Osteoblast (primary cell): ENCODE results near the gene CAGE1. TPM values are rescaled to one million over a fixed set of nuclear protein-coding genes. Genes with fewer than 3 reads are reported as not detected.

ENCODE experiments used
- DNase-seq: peaks from one replicate; pipeline ENCODE4 v3.0.0; 2011; ENCODE audit warnings: low spot score, mixed read lengths; ENCODE audit not compliant: insufficient read length; ENCODE audit errors: missing footprints
- H2AFZ ChIP-seq: 2 replicates; pipeline ENCODE4 v1.6.0; 2011; ENCODE audit warnings: mild to moderate bottlenecking, low read length
- H3K27ac ChIP-seq: 2 replicates; pipeline ENCODE4 v1.5.1; 2011; ENCODE audit warnings: mild to moderate bottlenecking, low read depth, low read length, moderate library complexity
- H3K27me3 ChIP-seq: 2 replicates; pipeline ENCODE4 v1.6.0; 2012; ENCODE audit warnings: mild to moderate bottlenecking, control low read depth, inconsistent platforms, low read length, moderate library complexity; ENCODE audit not compliant: insufficient read depth
- H3K36me3 ChIP-seq: 2 replicates; pipeline ENCODE4 v1.5.1; 2011; ENCODE audit warnings: mild to moderate bottlenecking, low read length, control low read depth, moderate library complexity; ENCODE audit not compliant: insufficient read depth
- H3K4me1 ChIP-seq: 2 replicates; pipeline ENCODE4 v1.5.1; 2011; ENCODE audit warnings: mild to moderate bottlenecking, low read length, control low read depth, moderate library complexity; ENCODE audit not compliant: insufficient read depth
- H3K4me2 ChIP-seq: 2 replicates; pipeline ENCODE4 v1.6.0; 2011; ENCODE audit warnings: mild to moderate bottlenecking, low read length; ENCODE audit not compliant: insufficient read depth
- H3K4me3 ChIP-seq: fragments of 200-600 bp; sonication (generic); 3 replicates; pipeline ENCODE4 v1.5.1; 2012; ENCODE audit warnings: mild to moderate bottlenecking, low read length, inconsistent platforms; ENCODE audit not compliant: insufficient read depth
- H3K79me2 ChIP-seq: 2 replicates; pipeline ENCODE4 v1.6.0; 2012; ENCODE audit warnings: mild to moderate bottlenecking, low read length, control low read depth, inconsistent platforms; ENCODE audit not compliant: insufficient read depth
- H3K9me3 ChIP-seq: 2 replicates; pipeline ENCODE4 v1.5.1; 2011; ENCODE audit warnings: low read depth, low read length, control low read depth
- H4K20me1 ChIP-seq: 2 replicates; pipeline ENCODE4 v1.6.0; 2012; ENCODE audit warnings: mild to moderate bottlenecking, low read length, control low read depth; ENCODE audit not compliant: insufficient read depth
- CTCF ChIP-seq: IDR thresholded peaks from 2 replicates; pipeline ENCODE4 v1.5.1; 2011; ENCODE audit warnings: mild to moderate bottlenecking, low read depth, low read length, moderate library complexity; ENCODE audit errors: extremely low read depth
- total RNA-seq: library from RNA; depleted of rRNA; stranded (reverse); fragments of >200 nt; gene quantifications from 2 replicates; pipeline ENCODE4 v1.2.3, GENCODE V29; 2012

The CAGE1 gene
- total RNA-seq, result under 0.01 TPM in 2 replicates

DNA sequence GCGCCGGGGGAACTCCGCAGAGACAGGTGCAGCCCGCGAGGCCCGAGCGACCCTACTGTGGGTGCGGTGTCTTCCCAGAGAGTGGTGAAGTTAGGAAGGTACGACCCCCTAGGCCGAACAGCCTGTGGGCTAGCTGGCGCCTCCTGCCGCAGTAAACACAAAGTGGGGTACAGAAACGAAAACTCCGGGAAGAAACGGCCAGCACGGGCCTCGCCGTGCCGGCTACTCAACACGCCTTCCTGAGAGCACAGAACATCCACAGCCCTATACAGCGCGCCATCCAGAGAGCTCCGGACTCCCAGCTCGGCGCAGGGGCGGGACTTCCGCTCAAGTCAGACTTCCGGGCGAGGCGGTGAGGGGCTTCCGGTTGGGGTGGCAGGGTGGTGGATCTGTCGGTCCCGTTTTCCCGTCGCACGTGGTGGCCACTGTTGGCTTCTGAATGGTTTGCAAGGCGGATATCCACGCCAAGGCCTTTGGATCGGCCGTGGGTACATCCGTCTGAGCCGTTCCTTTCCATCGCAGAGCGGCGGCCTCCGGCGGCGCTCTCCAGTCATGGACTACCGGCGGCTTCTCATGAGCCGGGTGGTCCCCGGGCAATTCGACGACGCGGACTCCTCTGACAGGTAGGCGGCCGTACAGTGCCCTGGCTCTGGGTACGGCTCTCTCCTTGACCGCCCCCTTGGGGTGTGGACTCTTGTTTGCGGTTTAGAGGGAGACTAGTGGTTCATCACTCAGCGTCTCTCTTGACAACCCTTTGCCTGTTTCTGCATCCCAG, at the start of gene CAGE1, which contains the start of gene RIOK1:
TSS of gene CAGE1 (minus strand) at position 292 of the 775 bp plus-strand sequence. CDS start 2,569 bp downstream, outside the sequence.
TSS of gene RIOK1 (plus strand) at position 358 of the 775 bp plus-strand sequence. CDS start at position 553, 195 bp downstream.
- Histone ChIP-seq H3K4me2 (peak within 1 kb of the TSS; percentile 90), H4K20me1 (no peaks in the 10 kb centered on the region), H3K36me3 (peaks cover 9% of the 10 kb centered on the region), H3K4me1 (peaks cover 24% of the 10 kb centered on the region), H3K79me2 (peaks cover 39% of the 10 kb centered on the region), H3K9me3 (no peaks in the 10 kb centered on the region), H3K27me3 (no peaks in the 10 kb centered on the region), H3K27ac (peak within 1 kb of the TSS; percentile 71), H3K4me3 (peak within 1 kb of the TSS; percentile 79), H2AFZ (peak within 1 kb of the TSS; percentile 85)
- peak; percentile 97 for DNase-seq
- no peak for TF ChIP-seq CTCF

- H2AFZ ChIP-seq, result no peak overlapping the region
- TF ChIP-seq CTCF, result no peak
- no peaks in the 10 kb centered on the region for H3K27me3 ChIP-seq
These were observed 49.7 kb upstream of the CAGE1 start for GRCh38 chr6:7439228-7439627.

DNA sequence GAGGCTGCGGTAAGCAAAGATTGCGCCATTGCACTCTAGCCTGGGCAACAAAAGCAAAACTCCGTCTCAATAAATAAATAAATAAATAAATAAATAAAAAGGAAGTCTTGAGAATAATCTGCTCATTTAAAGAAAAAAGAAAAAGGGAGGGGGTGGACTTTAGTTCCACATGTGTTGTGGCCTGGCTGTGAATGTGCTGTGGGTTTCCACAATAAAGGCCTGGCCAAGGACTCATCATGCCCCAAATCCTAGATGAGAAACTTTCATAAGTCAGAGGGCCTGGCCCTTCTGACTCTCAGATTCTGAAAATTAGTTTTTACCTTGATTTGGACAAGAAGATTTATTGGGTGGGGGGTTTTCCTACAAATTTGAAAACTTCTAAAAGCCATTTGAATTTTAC, 48.5 kb upstream of the CAGE1 start:
- no peak for TF ChIP-seq CTCF
- Histone ChIP-seq H3K4me2 (no peak overlapping the region), H3K4me3 (no peak overlapping the region), H3K27ac (no peak overlapping the region), H3K79me2 (no peaks in the 10 kb centered on the region), H3K9me3 (no peaks in the 10 kb centered on the region), H2AFZ (no peak overlapping the region), H3K27me3 (no peaks in the 10 kb centered on the region), H3K4me1 (peaks cover 6% of the 10 kb centered on the region), H4K20me1 (no peaks in the 10 kb centered on the region), H3K36me3 (no peaks in the 10 kb centered on the region)
- peak; percentile 6 for DNase-seq

More at GRCh38 chr6:7439228-7439627, 49.7 kb upstream of the CAGE1 start:
- H3K27ac ChIP-seq, result no peak overlapping the region
- no peaks in the 10 kb centered on the region for H3K36me3 ChIP-seq
- H3K4me3 ChIP-seq, result no peak overlapping the region
- DNase-seq, result no peak
- peaks cover 6% of the 10 kb centered on the region for H3K4me1 ChIP-seq
- H3K4me2 ChIP-seq, result no peak overlapping the region
- H3K9me3 ChIP-seq, result no peaks in the 10 kb centered on the region
- no peaks in the 10 kb centered on the region for H3K79me2 ChIP-seq
- H4K20me1 ChIP-seq, result no peaks in the 10 kb centered on the region

- Histone ChIP-seq H4K20me1 (no peaks in the 10 kb centered on the region), H3K4me3 (no peak overlapping the region), H3K27ac (no peak overlapping the region), H2AFZ (no peak overlapping the region), H3K9me3 (no peaks in the 10 kb centered on the region), H3K4me1 (peaks cover 13% of the 10 kb centered on the region), H3K36me3 (no peaks in the 10 kb centered on the region), H3K4me2 (no peak overlapping the region), H3K27me3 (no peaks in the 10 kb centered on the region), H3K79me2 (no peaks in the 10 kb centered on the region)
- TF ChIP-seq CTCF, result no peak
- peak; percentile 36 for DNase-seq
These were observed 45.1 kb upstream of the CAGE1 start for GRCh38 chr6:7434672-7435071.
